K562 (cell line): ENCODE measurements around the gene TICRR. TPM values are rescaled to one million over a fixed set of nuclear protein-coding genes. Genes with fewer than 3 reads are reported as not detected.

Source experiments
- ATAC-seq: fragments of 200-7000 bp; cut with Tn5 transposase; 3 replicates; pipeline ENCODE4 v1.9.1; 2020; ENCODE audit warnings: moderate library complexity
- BruUV-seq: library from RNA; stranded (reverse); fragments of 400-500 nt; replicated peaks from 2 replicates; lab custom pipeline; 2021; lab: Mats Ljungman, UMichigan
- CTCF ChIA-PET: fragments of 300-600 bp; formaldehyde crosslinking; extraction: SDS; loops from one replicate; lab custom pipeline; 2021; ENCODE audit warnings: low intra/inter-chr PET ratio; lab: Yijun Ruan, JAX
- POLR2A ChIA-PET: fragments of 300-600, 350-650 bp; sonication (Branson Sonifier 250); formaldehyde crosslinking; extraction: SDS; loops from one replicate; lab custom pipeline; 2021; ENCODE audit warnings: antibody characterized with exemption, inconsistent platforms; lab: Yijun Ruan, JAX
- DNase-seq, 4 experiments: peaks; one replicate each; pipeline versions ENCODE4 v3.0.0 to v3.0.0-alpha.2; 2011 to 2018; ENCODE audit warnings: low spot score in 3 of 4, mixed read lengths in 3 of 4; ENCODE audit errors: extremely low read depth in 1 of 4
- FAIRE-seq: peaks from 2 replicates; lab custom pipeline; 2011; peaks lifted over from hg19 to GRCh38; lab: Jason Lieb, UNC
- H2AFZ ChIP-seq: 2 replicates; pipeline ENCODE4 v1.6.0; 2011; ENCODE audit warnings: low read depth, low read length, control low read depth, inconsistent platforms
- H3K27ac ChIP-seq: fragments of 200-600 bp; 3 replicates; pipeline ENCODE4 v1.8.0; 2011; ENCODE audit warnings: low read depth, mild to moderate bottlenecking, control low read depth, inconsistent platforms, low read length, moderate library complexity, mixed read lengths; ENCODE audit errors: extremely low read depth
- H3K27me3 ChIP-seq, 2 experiments: fragments of 300-600 bp in 1 of 2; 2 replicates in 1 of 2; 3 replicates in 1 of 2; pipeline versions ENCODE4 v1.6.0 to v1.8.0; 2011; ENCODE audit warnings: inconsistent platforms in 2 of 2, low read length in 2 of 2, mild to moderate bottlenecking in 1 of 2, mixed read lengths in 1 of 2, moderate library complexity in 1 of 2; ENCODE audit not compliant: control insufficient read depth in 2 of 2, insufficient read depth in 2 of 2
- H3K36me3 ChIP-seq: fragments of 300-600 bp; 3 replicates; pipeline ENCODE4 v1.8.0; 2011; ENCODE audit warnings: mild to moderate bottlenecking, low read length, inconsistent platforms; ENCODE audit not compliant: control insufficient read depth, insufficient read depth
- H3K4me1 ChIP-seq, 2 experiments: fragments of 200-600 bp in 1 of 2; replicated peaks in 1 of 2; 2 replicates in 1 of 2; 3 replicates in 1 of 2; pipeline versions ENCODE4 v1.5.1 to v1.8.0; 2011; ENCODE audit warnings: inconsistent platforms in 2 of 2, low read length in 2 of 2, mild to moderate bottlenecking in 1 of 2, mixed read lengths in 1 of 2, moderate library complexity in 1 of 2; ENCODE audit not compliant: control insufficient read depth in 2 of 2, insufficient read depth in 2 of 2
- H3K4me2 ChIP-seq: 2 replicates; pipeline ENCODE4 v1.6.1; 2011; ENCODE audit warnings: low read length, control low read depth, inconsistent platforms, mixed read lengths; ENCODE audit not compliant: insufficient read depth
- H3K4me3 ChIP-seq: fragments of 200-600 bp; sonication (generic), shearing (Covaris generic); 2 replicates; pipeline ENCODE4 v1.5.1; 2016; ENCODE audit warnings: control low read depth, inconsistent platforms
- H3K79me2 ChIP-seq: fragments of 200-600 bp; 3 replicates; pipeline ENCODE4 v1.8.0; 2011; ENCODE audit warnings: low read length, inconsistent platforms; ENCODE audit not compliant: control insufficient read depth, insufficient read depth
- H3K9ac ChIP-seq, 2 experiments: 2 replicates each; pipeline versions ENCODE4 v1.6.0 to v1.6.1; 2011; ENCODE audit warnings: low read depth in 2 of 2, low read length in 2 of 2, control low read depth in 1 of 2, inconsistent platforms in 1 of 2, mild to moderate bottlenecking in 1 of 2, mixed read lengths in 1 of 2; ENCODE audit not compliant: insufficient read depth in 1 of 2
- H3K9me1 ChIP-seq: one replicate; pipeline ENCODE4 v1.6.0; 2011; ENCODE audit warnings: inconsistent platforms, mild to moderate bottlenecking, low read length, moderate library complexity; ENCODE audit not compliant: control insufficient read depth, insufficient read depth
- H3K9me3 ChIP-seq: replicated peaks from 2 replicates; pipeline ENCODE4 v1.5.1; 2011; ENCODE audit warnings: low read depth, low read length, inconsistent platforms; ENCODE audit not compliant: control insufficient read depth, insufficient read depth
- H4K20me1 ChIP-seq: replicated peaks from 2 replicates; pipeline ENCODE4 v1.6.1; 2011; ENCODE audit warnings: low read length, inconsistent platforms, mixed read lengths; ENCODE audit not compliant: control insufficient read depth, insufficient read depth
- CBX3 ChIP-seq, 2 experiments: IDR thresholded peaks; 1 replicate in 1 of 2; 2 replicates in 1 of 2; pipeline ENCODE4 v1.6.1; 2012; ENCODE audit warnings: inconsistent platforms in 2 of 2, low read length in 2 of 2, borderline replicate concordance in 1 of 2, control low read depth in 1 of 2
- CGGBP1 ChIP-seq: fragments of 250-450 bp; sonication (Bioruptor Pico); IDR thresholded peaks from 2 replicates; pipeline ENCODE4 v1.9.0; 2021; ENCODE audit warnings: mild to moderate bottlenecking
- HMGN3 ChIP-seq: IDR thresholded peaks from 2 replicates; pipeline ENCODE4 v1.6.1; 2011; ENCODE audit warnings: borderline replicate concordance, low read depth, mild to moderate bottlenecking, mixed read lengths, low read length; ENCODE audit not compliant: insufficient read length; ENCODE audit errors: extremely low read depth
- MYC ChIP-seq, 2 experiments: fragments of 250-450 bp in 1 of 2; sonication (Bioruptor Pico) in 1 of 2; IDR thresholded peaks; 2 replicates each; pipeline versions ENCODE4 v1.5.1 to v1.6.1; 2012 to 2021; ENCODE audit warnings: low read depth in 2 of 2, borderline replicate concordance in 1 of 2, improper control_type of control experiment in 1 of 2, low read length in 1 of 2, mild to moderate bottlenecking in 1 of 2, moderate library complexity in 1 of 2
- RAD51 ChIP-seq: fragments of 450-650 bp; IDR thresholded peaks from 2 replicates; pipeline ENCODE4 v1.7.1; 2016; ENCODE audit warnings: low read depth, mild to moderate bottlenecking, borderline replicate concordance
- SNRNP70 ChIP-seq: fragments of 200-400 bp; formaldehyde crosslinking; optimal IDR thresholded peaks from 2 replicates; pipeline ENCODE3; 2017; ENCODE audit warnings: low read depth, low read length
- TRIM24 ChIP-seq, 2 experiments: fragments of 450-650 bp; IDR thresholded peaks; 2 replicates each; pipeline ENCODE4 v1.6.1; 2016
- USF1 ChIP-seq: sonication (generic); formaldehyde crosslinking; IDR thresholded peaks from 2 replicates; pipeline ENCODE4 v1.9.0; 2022; ENCODE audit warnings: mild to moderate bottlenecking, missing genetic modification reagents
- USF2 ChIP-seq: sonication (generic); formaldehyde crosslinking; IDR thresholded peaks from 2 replicates; pipeline ENCODE4 v1.5.0; 2020; ENCODE audit warnings: missing genetic modification reagents
- ZNF134 ChIP-seq: fragments of 250-450 bp; sonication (Bioruptor Pico); conservative IDR thresholded peaks from 2 replicates; pipeline ENCODE4 v1.4.0; 2020
- ZNF717 ChIP-seq: fragments of 250-450 bp; sonication (Bioruptor Pico); IDR thresholded peaks from 2 replicates; pipeline ENCODE4 v1.5.0; 2021
- WGBS: fragments of 100-300 bp; shearing (Covaris generic); methylation state at CpG from one replicate; pipeline ENCODE4 v1.1.6; 2016; ENCODE audit warnings: low coverage, mixed read lengths; ENCODE audit not compliant: insufficient coverage; ENCODE audit errors: missing lambda C conversion rate; 5-methylcytosine and 5-hydroxymethylcytosine counted together
- in situ Hi-C: fragments of 300-500 bp; cut with MboI; formaldehyde crosslinking; loops from 4 replicates; pipeline ENCODE4 v1.15.0; 2018; ENCODE audit warnings: inconsistent platforms, mixed read lengths
- intact Hi-C: fragments of 100-400 bp; cut with micrococcal nuclease; formaldehyde crosslinking; loops from 2 replicates; pipeline ENCODE4 v1.14.2; 2022
- polyA plus RNA-seq, 8 experiments: library from polyadenylated mRNA; depleted of rRNA in 4 of 8; stranded (reverse) in 5 of 8; unstranded in 3 of 8; fragments of >200 nt; fragmentation: Nextera tagmentation in 2 of 8; fragmentation: Illumina TruSeq in 1 of 8; extraction: Ambion mirVana in 2 of 8; extraction: Trizol in 1 of 8; gene quantifications; 2 replicates each; pipeline versions ENCODE4 v1.2.1 to v1.2.3, GENCODE V29; 2011 to 2014; ENCODE audit warnings: inconsistent platforms in 1 of 8, missing spikeins in 1 of 8
- total RNA-seq, 7 experiments: library from RNA; depleted of rRNA in 6 of 7; stranded (reverse); fragments of >200 nt in 6 of 7; fragmentation: Illumina TruSeq in 2 of 7; extraction: Trizol in 2 of 7; gene quantifications; 2 replicates each; pipeline versions ENCODE4 v1.2.1 to v1.2.3, GENCODE V29; 2011 to 2021; ENCODE audit warnings: low replicate concordance in 1 of 7

The TICRR gene
- total and polyA plus RNA-seq, 9 of the 15 experiments (the other 6 are each of a cell fraction or from before 2014, with no cell fraction given), result 0.84 to 22.9 (median 13.7) TPM

GRCh38 chr15:89566181-89566580, 9.1 kb upstream of the TICRR start (continued):
- TF ChIP-seq CGGBP1 (no peak), ZNF134 (CRISPR knock-in tag) (no peak), MYC (IDR thresholded peaks at IDR 0.05; ENCODE audit: low read depth, low read length) (no peak), MYC (CRISPR knock-in tag; IDR thresholded peaks at IDR 0.05; ENCODE audit: borderline replicate concordance, low read depth) (no peak)
- TF ChIP-seq, all 486 proteins: peak for 0

- no TSS peak for BruUV-seq
- ATAC-seq (no peak), DNase-seq (no peak), FAIRE-seq (no peak)
- H3K4me2 ChIP-seq, result no peak overlapping the region
- no peaks in the 10 kb centered on the region for H3K4me1 ChIP-seq
- H3K27ac ChIP-seq, result no peak overlapping the region
- intact Hi-C loops, result no loop called here
- H2AFZ ChIP-seq, result no peak overlapping the region
- H3K27me3 ChIP-seq, result peaks cover 3 to 11% of the 10 kb centered on the region in 2 experiments; a peak in 3 of 5 replicates
- TF ChIP-seq USF1 (CRISPR knock-in tag) (peak; percentile 46; the same call in 1 of the 2 replicates), TRIM24 (IDR thresholded peaks at IDR 0.05) (peak; percentile 20 to 72; a peak in 1 of 4 replicates), HMGN3 (no peak), SNRNP70 (no peak), USF2 (CRISPR knock-in tag) (peak; percentile 53), RAD51 (peak; percentile 34; the same call in 1 of the 2 replicates), CBX3 (IDR thresholded peaks at IDR 0.05; ENCODE audit: borderline replicate concordance in 1 of 2, low read length in 2 of 2) (peak in 1 of 2 experiments; percentile 81; a peak in 1 of 3 replicates), ZNF717 (no peak)
- no peaks in the 10 kb centered on the region for H3K9me1 ChIP-seq
- ChIA-PET POLR2A (interaction anchor here (0.6 kb wide), 1 partner anchor 13 kb away, joined by 4 read pairs; no protein-coding TSS in a partner anchor), CTCF (no interaction called here)
- H4K20me1 ChIP-seq, result no peaks in the 10 kb centered on the region
- H3K79me2 ChIP-seq, result no peaks in the 10 kb centered on the region
- WGBS, result 8% methylated on average over 4 of the region's 5 CpGs
- no peaks in the 10 kb centered on the region for H3K9me3 ChIP-seq
- in situ Hi-C loops, result no loop called here
- H3K36me3 ChIP-seq, result no peaks in the 10 kb centered on the region
- no peak overlapping the region for H3K9ac ChIP-seq
- no peak overlapping the region for H3K4me3 ChIP-seq
These were observed 8.5 kb upstream of the TICRR start for GRCh38 chr15:89566621-89567294.
